ENCODE results near the gene VPS54. TPM values are rescaled to one million over a fixed set of nuclear protein-coding genes. Genes with fewer than 3 reads are reported as not detected.

Gene VPS54
- total and polyA plus RNA-seq, 9 of the 15 experiments (the other 6 are each of a cell fraction or from before 2014, with no cell fraction given), result 4.9 to 23.2 (median 13.2) TPM

GRCh38 chr2:63879876-63880433 lies 139.3 kb downstream of the VPS54 start:
- H3K36me3 ChIP-seq (ENCODE audit: control insufficient read depth, insufficient read depth, low read length), result peaks cover 30% of the 10 kb centered on the region; the same call in 2 of the 3 replicates
- H3K4me1 ChIP-seq (replicated peaks in 1 of 2; ENCODE audit: control insufficient read depth in 2 of 2, insufficient read depth in 2 of 2, low read length in 2 of 2), result no peaks in the 10 kb centered on the region
- H4K20me1 ChIP-seq (replicated peaks; ENCODE audit: control insufficient read depth, insufficient read depth, low read length), result no peaks in the 10 kb centered on the region
- H3K9me3 ChIP-seq (replicated peaks; ENCODE audit: control insufficient read depth, insufficient read depth, low read depth, low read length), result no peaks in the 10 kb centered on the region
- DNase-seq (ENCODE audit: extremely low read depth in 1 of 4, low spot score in 3 of 4) (no peak), FAIRE-seq (no peak), ATAC-seq (no peak)
- BruUV-seq (replicated peaks), result no TSS peak
- ChIA-PET CTCF (ENCODE audit: low intra/inter-chr PET ratio) (no interaction called here), POLR2A (no interaction called here)
- no peak overlapping the region for H3K4me3 ChIP-seq
- H3K27ac ChIP-seq (ENCODE audit: extremely low read depth, low read depth, low read length), result no peak overlapping the region
- H3K9me1 ChIP-seq (ENCODE audit: control insufficient read depth, insufficient read depth, low read length), result peaks cover 4% of the 10 kb centered on the region
- in situ Hi-C loops (cut with MboI) (no loop called here), intact Hi-C loops (cut with micrococcal nuclease) (no loop called here)
- no peak overlapping the region for H3K4me2 ChIP-seq (ENCODE audit: insufficient read depth, low read length)
- H3K79me2 ChIP-seq (ENCODE audit: control insufficient read depth, insufficient read depth, low read length), result no peaks in the 10 kb centered on the region
- no peak overlapping the region for H3K9ac ChIP-seq (ENCODE audit: insufficient read depth in 1 of 2, low read depth in 2 of 2, low read length in 2 of 2)
- no peak for TF ChIP-seq ZHX1 (conservative IDR thresholded peaks at IDR 0.05; ENCODE audit: low read length)
- no peak for TF ChIP-seq SLC30A9 (CRISPR knock-in tag; IDR thresholded peaks at IDR 0.05)
- no peak for TF ChIP-seq FIP1L1 (IDR thresholded peaks at IDR 0.05; ENCODE audit: low read depth, low read length, poor library complexity, severe bottlenecking)
- no peak for TF ChIP-seq BRF2 (IDR thresholded peaks at IDR 0.05; ENCODE audit: borderline replicate concordance, insufficient read depth, insufficient read length)
- no peak for TF ChIP-seq NFIX (CRISPR knock-in tag; IDR thresholded peaks at IDR 0.05; ENCODE audit: low read depth)
- no peak for TF ChIP-seq NR2F6 (CRISPR knock-in tag; IDR thresholded peaks at IDR 0.05)
- TF ChIP-seq SUPT5H (IDR thresholded peaks at IDR 0.05), result no peak
- TF ChIP-seq ILK (tag; IDR thresholded peaks at IDR 0.05; ENCODE audit: borderline replicate concordance, low read depth), result no peak
- no peak for TF ChIP-seq CBX5 (IDR thresholded peaks at IDR 0.05; ENCODE audit: borderline replicate concordance, low read depth)
- TF ChIP-seq NCOA1 (IDR thresholded peaks at IDR 0.05; ENCODE audit: low read depth), result no peak
- WGBS (ENCODE audit: insufficient coverage, low coverage, missing lambda C conversion rate), result 98% methylated on average over 2 of the region's 2 CpGs
- H3K27me3 ChIP-seq (ENCODE audit: control insufficient read depth in 2 of 2, insufficient read depth in 2 of 2, low read length in 2 of 2), result no peaks in the 10 kb centered on the region
- no peak overlapping the region for H2AFZ ChIP-seq (ENCODE audit: low read depth, low read length)

All from K562 (cell line).